Osteoblast (primary cell): ENCODE results near the gene NAA40. TPM values are rescaled to one million over a fixed set of nuclear protein-coding genes. Genes with fewer than 3 reads are reported as not detected.

ENCODE experiments used
- DNase-seq: peaks from one replicate; pipeline ENCODE4 v3.0.0; 2011; ENCODE audit warnings: low spot score, mixed read lengths; ENCODE audit not compliant: insufficient read length; ENCODE audit errors: missing footprints
- H2AFZ ChIP-seq: 2 replicates; pipeline ENCODE4 v1.6.0; 2011; ENCODE audit warnings: mild to moderate bottlenecking, low read length
- H3K27ac ChIP-seq: 2 replicates; pipeline ENCODE4 v1.5.1; 2011; ENCODE audit warnings: mild to moderate bottlenecking, low read depth, low read length, moderate library complexity
- H3K27me3 ChIP-seq: 2 replicates; pipeline ENCODE4 v1.6.0; 2012; ENCODE audit warnings: mild to moderate bottlenecking, control low read depth, inconsistent platforms, low read length, moderate library complexity; ENCODE audit not compliant: insufficient read depth
- H3K36me3 ChIP-seq: 2 replicates; pipeline ENCODE4 v1.5.1; 2011; ENCODE audit warnings: mild to moderate bottlenecking, low read length, control low read depth, moderate library complexity; ENCODE audit not compliant: insufficient read depth
- H3K4me1 ChIP-seq: 2 replicates; pipeline ENCODE4 v1.5.1; 2011; ENCODE audit warnings: mild to moderate bottlenecking, low read length, control low read depth, moderate library complexity; ENCODE audit not compliant: insufficient read depth
- H3K4me2 ChIP-seq: 2 replicates; pipeline ENCODE4 v1.6.0; 2011; ENCODE audit warnings: mild to moderate bottlenecking, low read length; ENCODE audit not compliant: insufficient read depth
- H3K4me3 ChIP-seq: fragments of 200-600 bp; sonication (generic); 3 replicates; pipeline ENCODE4 v1.5.1; 2012; ENCODE audit warnings: mild to moderate bottlenecking, low read length, inconsistent platforms; ENCODE audit not compliant: insufficient read depth
- H3K79me2 ChIP-seq: 2 replicates; pipeline ENCODE4 v1.6.0; 2012; ENCODE audit warnings: mild to moderate bottlenecking, low read length, control low read depth, inconsistent platforms; ENCODE audit not compliant: insufficient read depth
- H3K9me3 ChIP-seq: 2 replicates; pipeline ENCODE4 v1.5.1; 2011; ENCODE audit warnings: low read depth, low read length, control low read depth
- H4K20me1 ChIP-seq: 2 replicates; pipeline ENCODE4 v1.6.0; 2012; ENCODE audit warnings: mild to moderate bottlenecking, low read length, control low read depth; ENCODE audit not compliant: insufficient read depth
- CTCF ChIP-seq: IDR thresholded peaks from 2 replicates; pipeline ENCODE4 v1.5.1; 2011; ENCODE audit warnings: mild to moderate bottlenecking, low read depth, low read length, moderate library complexity; ENCODE audit errors: extremely low read depth
- total RNA-seq: library from RNA; depleted of rRNA; stranded (reverse); fragments of >200 nt; gene quantifications from 2 replicates; pipeline ENCODE4 v1.2.3, GENCODE V29; 2012

NAA40 gene
- total RNA-seq, 1 donor, result 11.9 TPM

- H3K4me1 ChIP-seq, result peaks cover 14% of the 10 kb centered on the region
- peak; percentile 53 for DNase-seq
- no peak overlapping the region for H2AFZ ChIP-seq
- peaks cover 26% of the 10 kb centered on the region for H4K20me1 ChIP-seq
- TF ChIP-seq CTCF, result no peak
- peaks cover 26% of the 10 kb centered on the region for H3K36me3 ChIP-seq
- peak overlapping the region; percentile 91 for H3K4me2 ChIP-seq
- H3K4me3 ChIP-seq, result peak overlapping the region; percentile 93
- no peaks in the 10 kb centered on the region for H3K27me3 ChIP-seq
- H3K27ac ChIP-seq, result peak overlapping the region; percentile 73
- H3K9me3 ChIP-seq, result no peaks in the 10 kb centered on the region
- H3K79me2 ChIP-seq, result peaks cover 66% of the 10 kb centered on the region
These were observed 48.2 kb downstream of the NAA40 start for GRCh38 chr11:63986932-63987513.

- Histone ChIP-seq H3K9me3 (no peaks in the 10 kb centered on the region), H3K27ac (no peak overlapping the region), H3K27me3 (no peaks in the 10 kb centered on the region), H3K4me3 (no peak overlapping the region), H3K4me2 (no peak overlapping the region), H2AFZ (no peak overlapping the region), H4K20me1 (peaks cover 45% of the 10 kb centered on the region), H3K4me1 (peaks cover 9% of the 10 kb centered on the region), H3K79me2 (peaks cover 48% of the 10 kb centered on the region), H3K36me3 (peaks cover 37% of the 10 kb centered on the region)
- TF ChIP-seq CTCF, result no peak
- peak; percentile 77 for DNase-seq
These were observed 52.8 kb downstream of the NAA40 start for GRCh38 chr11:63991558-63991957.

GRCh38 chr11:63993100-63993499, 54.3 kb downstream of the NAA40 start:
- no peaks in the 10 kb centered on the region for H3K9me3 ChIP-seq
- no peak for TF ChIP-seq CTCF
- H3K36me3 ChIP-seq, result peaks cover 46% of the 10 kb centered on the region
- H3K79me2 ChIP-seq, result peaks cover 32% of the 10 kb centered on the region
- H3K4me1 ChIP-seq, result no peaks in the 10 kb centered on the region
- no peak overlapping the region for H3K27ac ChIP-seq
- no peak for DNase-seq
- no peak overlapping the region for H2AFZ ChIP-seq
- no peak overlapping the region for H3K4me2 ChIP-seq
- no peak overlapping the region for H3K4me3 ChIP-seq
- H3K27me3 ChIP-seq, result no peaks in the 10 kb centered on the region
- peaks cover 35% of the 10 kb centered on the region for H4K20me1 ChIP-seq

GRCh38 chr11:63993993-63994392, 55.2 kb downstream of the NAA40 start:
- Histone ChIP-seq H3K27ac (no peak overlapping the region), H2AFZ (no peak overlapping the region), H3K4me1 (no peaks in the 10 kb centered on the region), H3K27me3 (no peaks in the 10 kb centered on the region), H4K20me1 (peaks cover 35% of the 10 kb centered on the region), H3K36me3 (peaks cover 39% of the 10 kb centered on the region), H3K79me2 (peaks cover 26% of the 10 kb centered on the region), H3K4me3 (no peak overlapping the region), H3K4me2 (no peak overlapping the region), H3K9me3 (no peaks in the 10 kb centered on the region)
- DNase-seq, result no peak
- TF ChIP-seq CTCF, result no peak
